Measurements from ENCODE around the gene RPP21.
"Not testable (repeated sequence)": the region's sequence is repeated elsewhere in the genome, so short reads cannot be mapped to it uniquely, and the experiment has no call there.

RPP21 gene

DNA sequence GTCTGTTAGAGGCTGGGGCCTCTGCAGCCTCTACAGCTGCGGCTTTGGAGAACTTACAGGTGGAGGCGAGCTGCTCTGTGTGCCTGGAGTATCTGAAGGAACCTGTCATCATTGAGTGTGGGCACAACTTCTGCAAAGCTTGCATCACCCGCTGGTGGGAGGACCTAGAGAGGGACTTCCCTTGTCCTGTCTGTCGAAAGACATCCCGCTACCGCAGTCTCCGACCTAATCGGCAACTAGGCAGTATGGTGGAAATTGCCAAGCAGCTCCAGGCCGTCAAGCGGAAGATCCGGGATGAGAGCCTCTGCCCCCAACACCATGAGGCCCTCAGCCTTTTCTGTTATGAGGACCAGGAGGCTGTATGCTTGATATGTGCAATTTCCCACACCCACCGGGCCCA is 15.6 kb upstream of the RPP21 start:
- DNase-seq (ENCODE audit: low read depth): no peak

DNA sequence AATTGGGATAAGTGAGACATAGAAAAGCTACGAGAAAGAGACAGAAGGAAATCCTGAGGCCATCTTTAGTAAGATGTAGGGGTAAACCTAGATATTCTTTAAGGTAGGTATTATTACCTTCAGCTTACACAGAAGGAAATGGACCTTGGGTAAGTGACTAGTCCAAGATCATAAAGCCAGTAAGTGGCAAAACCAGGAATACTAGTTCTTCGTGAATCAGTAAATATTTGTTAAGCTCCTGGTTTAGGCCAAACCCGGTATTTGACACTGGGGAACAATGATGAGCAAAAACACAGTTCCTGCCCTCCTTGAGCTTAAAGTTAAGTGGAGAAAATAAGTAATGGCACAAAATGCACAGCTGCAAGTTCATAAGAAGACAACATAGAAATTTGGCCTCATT is 13.0 kb upstream of the RPP21 start:
- DNase-seq (ENCODE audit: low read depth): no peak

DNA sequence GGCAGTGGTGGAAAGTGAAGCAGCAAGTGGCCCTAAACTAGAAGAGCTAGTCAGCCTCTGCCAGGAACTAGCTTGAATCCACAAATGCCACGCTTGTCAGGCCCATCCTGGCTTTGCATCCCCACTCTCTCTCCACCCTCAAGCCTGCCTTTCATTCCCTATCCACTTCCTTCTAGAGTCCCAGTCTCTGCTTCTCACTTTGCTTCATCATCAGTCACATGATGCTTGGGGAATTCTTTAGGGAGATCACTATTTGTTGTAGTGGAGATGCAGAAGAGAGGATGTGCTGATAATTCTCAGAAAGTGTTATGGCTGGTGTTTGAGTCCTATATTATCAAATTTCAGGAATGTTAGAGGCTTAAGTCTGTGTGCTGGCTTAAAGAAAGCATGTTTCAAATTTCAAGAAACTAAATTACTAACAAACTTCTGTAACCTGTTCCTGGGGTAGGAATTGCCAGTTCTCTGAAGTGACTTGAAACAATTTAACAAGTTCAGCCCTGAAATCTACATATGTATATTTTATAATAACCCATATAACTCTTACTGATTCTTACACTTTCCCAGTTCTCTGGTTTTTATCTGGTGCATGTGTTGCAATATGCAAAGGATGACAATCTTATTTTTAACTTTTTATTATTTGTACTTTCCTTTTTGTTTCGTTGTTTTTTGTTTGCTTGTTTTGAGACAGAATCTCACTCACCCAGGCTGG is 10.7 kb upstream of the RPP21 start:
- DNase-seq (ENCODE audit: low read depth): no peak

DNA sequence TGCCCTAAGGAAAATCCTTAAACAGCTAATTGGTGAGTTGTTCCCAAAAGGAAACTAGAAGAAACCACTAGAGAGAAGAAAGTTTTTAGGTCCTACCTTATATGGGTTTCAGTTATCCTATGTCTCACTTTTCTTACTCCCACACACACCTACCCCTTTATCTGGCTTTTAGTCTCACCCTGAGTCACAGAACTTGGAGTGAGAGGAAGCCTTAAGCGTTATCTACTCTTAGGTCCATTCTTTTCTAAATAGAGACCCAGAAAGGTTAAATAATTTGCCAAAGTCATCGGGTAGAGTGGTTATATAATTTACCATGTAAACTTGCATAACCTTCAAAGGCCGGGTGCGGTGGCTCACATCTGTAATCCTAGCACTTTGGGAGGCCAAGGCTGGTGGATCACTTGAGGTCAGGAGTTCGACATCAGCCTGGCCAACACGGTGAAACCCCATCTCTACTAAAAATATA is 4.3 kb upstream of the RPP21 start:
- DNase-seq (ENCODE audit: low read depth): no peak

DNA sequence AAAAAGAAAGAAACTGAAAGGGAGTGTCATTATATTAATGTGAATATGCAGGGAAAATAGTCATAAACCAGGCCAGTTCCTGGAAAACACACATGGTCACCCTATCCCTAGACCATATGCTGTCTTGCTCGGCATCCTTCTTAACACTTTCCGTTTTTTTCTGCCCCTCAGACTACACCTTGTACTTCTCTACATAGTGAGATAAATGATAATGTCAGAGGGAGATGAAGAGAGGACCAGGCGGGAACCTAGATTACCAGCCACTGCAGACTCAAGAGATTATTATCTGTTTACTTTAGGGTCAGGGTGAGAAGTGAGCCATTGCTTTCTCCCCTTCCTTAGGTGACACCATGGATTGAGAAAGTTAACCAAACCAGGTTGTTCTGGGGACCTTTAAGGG is 3.7 kb upstream of the RPP21 start:
- DNase-seq (ENCODE audit: low read depth): no peak

DNA sequence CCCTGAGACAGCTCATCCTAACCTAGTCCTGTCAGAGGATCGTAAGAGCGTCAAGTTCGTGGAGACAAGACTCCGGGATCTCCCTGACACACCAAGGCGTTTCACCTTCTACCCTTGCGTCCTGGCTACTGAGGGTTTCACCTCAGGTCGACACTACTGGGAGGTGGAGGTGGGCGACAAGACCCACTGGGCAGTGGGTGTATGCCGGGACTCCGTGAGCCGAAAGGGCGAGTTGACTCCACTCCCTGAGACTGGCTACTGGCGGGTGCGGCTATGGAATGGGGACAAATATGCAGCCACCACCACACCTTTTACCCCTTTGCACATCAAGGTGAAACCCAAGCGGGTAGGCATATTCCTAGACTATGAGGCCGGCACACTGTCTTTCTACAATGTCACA is 3.2 kb upstream of the RPP21 start:
- no peak for DNase-seq (ENCODE audit: low read depth)

DNA sequence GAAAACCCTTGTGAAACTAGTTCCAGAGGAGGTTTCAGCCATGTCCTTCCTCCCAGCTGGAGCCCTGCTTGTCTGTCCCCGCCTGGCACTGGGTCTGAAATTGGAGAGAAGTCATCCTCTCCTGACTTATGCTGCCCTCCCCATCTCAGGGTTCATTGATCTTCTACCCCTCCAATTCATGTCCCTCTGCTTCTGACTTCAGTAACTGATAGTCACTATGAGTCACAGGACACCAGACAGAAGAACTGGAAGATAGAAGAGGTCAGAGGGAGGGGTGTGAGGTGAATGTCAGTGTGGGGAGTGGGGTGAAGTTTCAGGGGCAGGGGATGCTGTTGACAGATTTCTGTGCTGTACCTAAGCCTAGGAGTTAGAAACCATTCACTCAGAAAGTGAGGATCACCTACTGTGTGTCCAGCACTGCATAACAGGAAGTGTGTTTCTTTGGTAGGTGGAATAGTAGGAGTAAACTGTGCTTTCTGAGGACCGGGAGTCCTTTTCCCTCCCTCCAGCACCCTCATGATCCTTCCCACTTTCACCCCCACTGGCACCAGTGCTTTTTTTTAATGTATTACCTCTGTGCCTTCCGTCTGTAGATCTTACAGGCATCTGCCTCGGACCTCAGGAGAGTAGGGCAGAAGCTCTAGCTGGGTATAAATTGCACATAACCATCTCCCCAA is 627 bp upstream of the RPP21 start:
- DNase-seq (ENCODE audit: low read depth): no peak

DNA sequence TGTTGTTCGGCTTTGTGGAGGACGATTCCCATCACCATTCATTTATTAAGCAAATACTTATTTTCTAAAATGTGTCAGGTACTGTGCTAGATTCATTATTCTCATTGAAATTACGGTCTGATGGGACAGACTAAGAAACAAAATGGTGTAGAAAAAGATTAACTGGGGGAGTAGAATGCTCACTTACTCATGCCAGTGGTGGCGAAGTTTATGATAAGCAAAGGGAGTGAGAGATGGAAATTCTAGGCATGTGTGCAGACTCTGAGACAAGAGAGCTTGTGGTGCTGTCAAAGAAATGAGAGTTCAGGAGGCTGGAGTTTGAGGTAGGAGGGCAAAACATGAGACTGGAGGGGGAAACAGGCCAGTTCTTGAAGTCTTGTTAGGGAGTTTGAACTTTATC is 896 bp downstream of the RPP21 start:
- DNase-seq (ENCODE audit: low read depth): no peak

DNA sequence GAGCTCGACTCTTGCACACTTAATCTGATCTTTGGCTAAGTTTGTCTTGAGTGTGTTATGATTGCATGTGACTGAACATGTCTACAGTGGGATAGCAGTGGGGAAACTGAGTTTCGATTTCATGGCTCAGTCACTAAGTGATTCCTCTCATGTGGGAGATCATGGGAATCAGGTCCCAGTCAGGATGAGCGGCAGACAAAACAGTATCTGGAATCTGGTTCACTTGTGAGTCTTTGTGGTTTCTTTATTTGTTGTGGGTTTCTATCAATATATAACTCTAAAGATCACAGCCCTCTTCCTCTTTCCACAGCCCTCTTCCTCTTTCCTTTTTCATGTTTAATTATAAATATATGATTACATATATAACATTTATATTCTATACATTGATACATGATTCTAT is 4.0 kb downstream of the RPP21 start:
- DNase-seq (ENCODE audit: low read depth): no peak

DNA sequence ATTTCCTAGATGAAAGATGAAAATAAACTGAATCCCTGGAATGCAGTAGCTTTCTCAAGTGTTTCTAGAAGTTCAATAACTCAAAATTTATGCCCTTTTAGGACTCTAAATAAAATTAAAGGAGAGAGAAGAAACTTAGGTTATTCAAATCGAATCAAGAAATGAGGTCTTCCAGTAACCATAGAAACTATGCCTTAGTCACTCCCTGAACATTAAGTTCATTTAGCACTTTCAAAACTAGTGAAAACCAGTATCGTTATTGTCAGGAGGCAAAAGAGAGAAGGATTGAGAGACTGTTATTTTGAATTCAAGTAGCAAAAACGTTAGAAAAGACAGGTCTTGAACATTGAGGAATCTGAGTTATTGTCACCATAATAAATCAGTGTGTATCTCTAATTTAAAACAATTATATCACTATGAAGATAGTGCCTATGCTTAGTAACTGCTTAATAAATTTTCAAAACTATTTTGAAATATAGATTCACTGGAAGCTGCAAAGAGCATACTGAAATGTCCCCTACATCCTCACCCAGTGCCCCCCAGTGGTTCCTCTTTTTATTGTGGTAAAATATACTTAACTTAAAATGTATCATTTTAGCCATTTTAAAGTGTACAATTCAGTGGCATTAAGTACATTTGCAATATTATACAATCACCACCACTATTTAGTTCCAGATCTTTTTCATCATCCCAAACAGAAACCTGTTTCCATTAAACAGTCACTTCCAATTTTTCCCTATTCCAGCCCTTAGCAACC is 4.6 kb downstream of the RPP21 start:
- no peak for DNase-seq (ENCODE audit: low read depth)

DNA sequence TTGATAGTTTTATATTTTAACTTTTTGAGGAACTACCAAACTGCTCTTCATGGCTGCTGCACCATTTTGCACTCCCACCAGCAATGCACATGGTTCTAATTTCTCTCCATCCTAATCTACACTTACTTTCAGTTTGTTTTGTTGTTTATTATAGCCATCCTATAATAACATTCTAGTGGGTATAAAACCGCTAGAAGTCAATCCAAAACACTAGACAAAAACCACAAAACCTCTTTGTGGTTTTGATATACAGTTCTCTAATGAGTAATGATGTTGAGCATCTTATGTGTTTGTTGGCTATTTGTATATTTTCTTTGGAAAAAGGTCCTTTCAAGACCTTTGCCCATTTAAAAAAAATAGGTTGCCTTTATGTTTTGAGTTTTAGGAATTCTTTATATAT is 5.6 kb downstream of the RPP21 start:
- DNase-seq (ENCODE audit: low read depth): no peak

DNA sequence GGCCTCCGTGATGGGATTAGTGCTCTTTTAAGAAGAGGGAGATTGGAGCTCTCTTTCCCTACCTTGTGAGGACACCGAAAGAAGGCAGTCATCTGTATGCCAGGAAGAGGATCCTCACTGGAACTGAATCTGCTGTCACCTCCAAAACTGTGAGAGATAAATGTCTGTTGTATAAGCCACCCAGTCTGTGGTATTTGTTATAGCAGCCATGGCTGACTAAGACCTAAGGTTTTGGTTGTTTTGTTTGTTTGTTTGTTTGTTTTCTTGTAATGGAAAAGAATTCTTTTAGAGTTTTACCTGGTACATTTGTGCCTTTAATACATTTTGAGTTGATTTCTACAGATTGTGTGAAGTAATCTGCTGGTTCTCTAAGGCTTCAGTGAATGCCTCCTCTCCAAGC is 7.6 kb downstream of the RPP21 start:
- DNase-seq (ENCODE audit: low read depth): no peak

DNA sequence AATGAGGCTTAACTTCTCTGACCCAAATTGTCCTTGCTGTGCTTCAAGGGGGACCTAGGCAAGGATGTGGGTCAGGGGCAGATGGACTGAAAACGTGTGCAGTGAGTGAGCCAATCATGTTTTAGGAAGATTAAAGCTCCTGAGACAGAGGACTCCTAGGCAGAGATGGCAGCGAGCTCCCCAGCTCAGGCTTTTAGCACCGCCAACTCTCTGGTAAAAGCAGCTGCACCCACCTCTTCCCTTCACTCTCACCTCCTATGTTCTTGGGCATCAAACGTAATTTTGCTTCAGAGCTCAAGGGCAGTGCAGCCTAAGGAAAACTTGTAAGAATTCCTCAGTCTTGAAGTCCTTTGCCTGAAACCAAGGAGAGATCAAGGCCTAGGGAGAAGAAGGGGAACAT is 10.3 kb downstream of the RPP21 start:
- DNase-seq (ENCODE audit: low read depth): no peak

DNA sequence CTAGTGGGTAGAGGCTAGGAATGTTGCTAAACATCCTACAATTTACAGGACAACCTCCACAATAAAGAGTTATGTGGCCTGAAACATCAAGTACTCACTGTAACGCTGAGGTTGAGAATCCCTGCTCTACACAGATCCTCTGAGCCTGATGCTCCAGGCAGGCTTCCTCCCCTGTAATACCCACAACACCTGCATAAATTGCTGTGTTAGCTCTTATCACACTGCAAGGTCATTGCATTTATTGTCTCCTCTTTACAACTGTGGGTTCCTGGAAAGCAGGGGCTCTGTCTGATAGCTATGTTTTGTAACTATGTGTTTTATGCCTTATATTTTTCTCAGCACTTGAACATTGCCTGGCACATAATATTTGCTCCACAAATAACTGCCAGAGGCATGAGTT is 11.6 kb downstream of the RPP21 start:
- DNase-seq (ENCODE audit: low read depth): no peak

DNA sequence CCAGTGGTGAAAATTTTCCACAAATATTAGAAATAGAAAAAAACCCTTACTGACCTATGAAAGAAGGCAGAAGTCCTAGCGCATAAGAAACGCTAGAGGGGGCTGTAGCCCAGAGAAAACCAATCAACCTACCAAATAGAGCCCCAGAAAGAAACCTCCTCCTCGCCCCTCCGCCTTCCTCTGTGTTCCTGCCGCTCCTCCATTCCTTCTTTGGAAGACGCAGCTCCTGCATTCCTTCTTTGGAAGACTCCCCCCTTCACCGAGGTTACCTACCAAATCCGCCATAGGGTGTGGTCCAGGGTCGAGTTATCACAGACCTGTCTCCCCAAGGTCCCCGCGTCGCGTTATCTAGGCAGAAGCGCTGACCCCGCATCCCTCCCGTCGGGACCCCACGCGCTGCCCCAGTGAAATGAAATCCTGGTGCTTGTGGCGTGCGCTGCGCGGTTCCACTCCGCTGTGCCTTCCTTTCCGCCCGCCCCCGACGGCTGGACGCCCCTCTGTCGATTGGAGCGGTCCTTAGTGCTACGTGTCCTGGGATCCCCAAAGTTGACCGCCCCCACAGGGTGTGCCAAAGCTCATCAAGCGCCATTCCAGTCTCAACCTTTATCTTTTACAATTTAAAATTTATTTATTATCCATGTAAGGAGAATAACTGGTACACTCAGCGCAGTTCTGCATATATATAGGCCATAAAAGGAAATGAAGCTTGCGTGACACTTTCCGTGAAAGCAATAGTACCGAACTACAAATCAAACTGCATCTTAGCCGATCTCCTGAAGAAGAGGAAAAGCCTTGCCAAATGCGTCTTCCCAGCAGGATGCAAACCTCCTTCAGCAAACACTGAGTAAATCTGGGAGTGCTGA is 13.0 kb downstream of the RPP21 start:
- no peak for DNase-seq (ENCODE audit: low read depth)

DNA sequence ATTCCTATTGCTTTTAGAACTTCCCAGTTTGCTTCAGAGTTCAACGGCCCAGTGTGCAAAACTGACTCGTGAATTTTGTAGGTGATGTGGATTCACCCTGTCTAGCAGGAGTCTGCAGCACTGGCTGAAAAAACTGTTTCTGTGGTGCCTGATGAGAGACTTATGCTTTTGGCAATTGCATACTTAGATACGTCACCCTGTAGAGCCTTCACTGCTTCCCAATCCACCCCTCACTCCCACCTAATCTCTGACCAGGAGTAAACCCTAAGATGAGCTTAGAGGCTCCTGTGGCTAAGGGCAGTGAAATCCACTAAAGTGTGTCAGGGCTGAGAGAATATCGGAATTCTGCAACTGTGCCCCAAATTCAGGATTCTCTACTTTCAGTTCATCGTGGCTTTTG is 14.3 kb downstream of the RPP21 start:
- no peak for DNase-seq (ENCODE audit: low read depth)

DNA sequence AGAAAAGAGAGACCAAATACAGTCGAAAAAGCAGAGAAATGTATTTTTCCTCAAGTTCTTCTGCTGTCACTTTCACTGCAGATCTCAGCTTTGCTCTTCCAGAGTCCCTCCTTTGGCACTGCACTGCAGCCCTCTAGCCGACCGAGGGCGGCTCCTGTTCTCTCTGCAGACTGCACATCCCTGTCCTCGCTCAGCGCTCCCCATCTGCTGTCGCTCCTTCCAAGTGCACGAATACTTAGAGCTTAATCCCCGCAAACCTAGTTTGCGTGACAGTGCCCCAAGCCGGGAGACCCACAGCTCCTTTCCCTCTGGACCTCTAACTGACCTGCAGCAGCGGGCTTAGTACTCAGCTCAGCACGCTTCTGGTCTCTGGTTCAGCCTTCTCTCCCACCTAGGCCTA is 15.2 kb downstream of the RPP21 start:
- DNase-seq (ENCODE audit: low read depth): no peak

DNA sequence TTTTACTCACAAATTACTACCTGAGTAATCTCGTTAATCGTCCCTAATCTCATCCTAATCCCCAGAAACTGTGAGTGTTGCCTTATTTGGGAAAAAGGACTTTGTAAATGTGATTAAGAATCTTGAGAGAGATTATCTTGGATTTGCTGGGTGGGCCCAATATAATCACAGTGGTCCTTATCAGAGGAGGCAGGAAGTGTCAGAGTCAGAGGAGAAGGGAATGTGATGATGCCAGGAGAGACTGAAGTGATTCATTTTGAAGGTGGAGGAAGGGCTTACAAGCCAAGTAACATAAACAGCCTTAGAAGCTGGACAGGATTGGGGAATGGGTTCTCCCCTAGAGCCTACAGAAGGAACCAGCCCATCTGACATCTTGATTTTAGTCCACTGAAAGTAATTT is 16.7 kb downstream of the RPP21 start:
- DNase-seq (ENCODE audit: low read depth): no peak

DNA sequence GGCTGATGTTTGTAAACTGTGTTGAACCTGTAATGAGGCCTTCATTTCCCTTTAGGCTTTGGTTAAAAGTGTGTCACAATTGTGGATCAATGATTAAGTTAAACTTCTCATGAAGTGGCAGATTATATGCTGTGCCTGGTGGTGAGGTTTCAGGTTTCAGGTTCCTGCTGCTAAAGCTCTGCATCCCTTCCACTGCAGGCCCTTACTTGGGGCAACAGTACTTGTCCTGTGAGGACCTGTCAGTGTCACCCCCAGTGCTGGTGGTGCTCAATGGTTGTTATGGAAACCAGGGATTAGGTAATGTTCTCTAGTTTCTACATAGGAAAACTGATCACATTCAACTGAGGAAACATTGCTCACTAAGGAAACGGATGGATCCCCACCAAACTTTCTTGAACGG is 18.5 kb downstream of the RPP21 start:
- DNase-seq (ENCODE audit: low read depth): no peak

DNA sequence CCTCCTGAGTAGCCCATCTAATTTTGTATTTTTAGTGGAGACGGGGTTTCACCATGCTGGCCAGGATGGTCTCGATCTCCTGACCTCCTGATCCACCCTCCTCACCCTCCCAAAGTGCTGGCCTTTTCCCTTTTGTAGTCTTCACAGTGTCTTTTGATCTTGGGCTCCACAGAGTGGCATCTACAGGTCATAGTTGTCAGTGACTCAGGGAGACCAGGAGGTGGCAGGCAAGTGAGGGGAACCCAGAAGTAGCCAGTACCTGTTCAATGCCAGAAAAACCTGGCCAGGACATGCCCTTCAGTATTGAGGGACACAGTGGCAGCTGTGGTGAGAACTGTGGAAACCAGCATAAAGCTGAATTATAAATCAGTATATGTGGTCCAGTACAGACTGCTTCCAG is 19.6 kb downstream of the RPP21 start:
- no peak for DNase-seq (ENCODE audit: low read depth)

DNA sequence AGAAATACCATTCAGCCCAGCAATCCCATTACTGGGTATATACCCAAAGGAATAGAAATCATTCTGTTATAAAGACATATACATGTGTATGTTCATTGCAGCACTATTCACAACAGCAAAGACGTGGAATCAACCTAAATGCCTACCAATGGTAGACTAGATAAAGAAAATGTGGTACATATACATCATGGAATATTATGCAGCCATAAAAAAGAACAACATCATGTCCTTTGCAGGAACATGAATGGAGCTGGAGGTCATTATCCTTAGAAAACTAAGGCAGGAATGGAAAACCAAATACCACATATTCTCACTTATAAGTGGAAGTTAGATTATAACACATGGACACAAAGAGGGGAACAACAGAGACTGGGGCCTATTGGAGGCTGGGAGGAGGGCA is 24.3 kb downstream of the RPP21 start:
- DNase-seq (ENCODE audit: low read depth): not testable (repeated sequence)

DNA sequence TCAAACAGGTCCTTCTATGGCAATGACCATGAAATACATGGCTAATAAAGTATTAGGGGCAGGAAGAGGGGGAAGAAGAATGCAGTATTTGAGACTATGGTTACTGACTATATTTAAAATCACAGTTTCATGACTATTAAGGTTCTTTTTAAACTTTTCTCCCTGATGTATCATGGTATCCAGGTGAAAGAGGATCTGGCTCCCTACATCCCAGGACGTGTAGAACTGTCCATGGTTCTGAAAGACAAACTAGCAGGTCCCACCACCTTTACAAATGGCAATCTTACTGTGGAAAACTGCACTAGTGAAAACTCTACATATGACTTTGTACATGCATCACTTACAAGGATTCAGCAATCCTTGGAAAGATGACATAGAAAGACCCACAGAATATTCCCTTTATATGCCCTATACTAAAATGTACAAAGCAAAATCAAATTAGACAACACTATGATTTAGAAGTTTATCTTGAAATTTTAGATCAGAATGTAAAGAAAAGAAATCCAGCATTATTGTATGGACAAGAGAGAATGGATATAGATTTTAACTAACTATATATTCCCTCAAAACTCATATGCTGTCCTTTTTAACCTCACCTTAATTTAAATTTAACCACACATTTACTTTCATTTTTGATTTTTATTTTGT is 33.5 kb downstream of the RPP21 start:
- DNase-seq (ENCODE audit: low read depth): no peak

Data from activated T-helper 1 cell treated with Interleukin-2 at 50 U/mL for 16 hours (primary cell).